ENCODE data around the gene SH3PXD2A.
"Not testable (repeated sequence)": the region's sequence is repeated elsewhere in the genome, so short reads cannot be mapped to it uniquely, and the experiment has no call there.

The SH3PXD2A gene

GRCh38 chr10:103736044-103736443 lies 119.3 kb downstream of the SH3PXD2A start:
- no peak overlapping the region for H3K4me3 ChIP-seq (ENCODE audit: low read length)
- TF ChIP-seq CTCF (conservative IDR thresholded peaks at IDR 0.05; ENCODE audit: low read depth, low read length), result no peak
- no peak for DNase-seq (ENCODE audit: low read depth)

- H3K4me3 ChIP-seq (ENCODE audit: low read length), result no peak overlapping the region
- no peak for DNase-seq (ENCODE audit: low read depth)
Observed at GRCh38 chr10:103734731-103735130, 120.6 kb downstream of the SH3PXD2A start.

GRCh38 chr10:103733045-103733419 lies 122.3 kb downstream of the SH3PXD2A start:
- TF ChIP-seq CTCF (conservative IDR thresholded peaks at IDR 0.05; ENCODE audit: low read depth, low read length), result no peak
- DNase-seq (ENCODE audit: low read depth), result no peak
- no peak overlapping the region for H3K4me3 ChIP-seq (ENCODE audit: low read length)

More at GRCh38 chr10:103734731-103735130, 120.6 kb downstream of the SH3PXD2A start:
- TF ChIP-seq CTCF (conservative IDR thresholded peaks at IDR 0.05; ENCODE audit: low read depth, low read length), result no peak

- no peak for DNase-seq (ENCODE audit: low read depth)
- no peak for TF ChIP-seq CTCF (conservative IDR thresholded peaks at IDR 0.05; ENCODE audit: low read depth, low read length)
- no peak overlapping the region for H3K4me3 ChIP-seq (ENCODE audit: low read length)
Observed at GRCh38 chr10:103732339-103733044, 122.9 kb downstream of the SH3PXD2A start.

GRCh38 chr10:103731609-103732270 lies 123.6 kb downstream of the SH3PXD2A start:
- no peak for TF ChIP-seq CTCF (conservative IDR thresholded peaks at IDR 0.05; ENCODE audit: low read depth, low read length)
- no peak overlapping the region for H3K4me3 ChIP-seq (ENCODE audit: low read length)
- DNase-seq (ENCODE audit: low read depth), result no peak

- not testable (repeated sequence) for DNase-seq (ENCODE audit: low read depth)
Observed at GRCh38 chr10:103731026-103731425, 124.3 kb downstream of the SH3PXD2A start.

GRCh38 chr10:103729851-103730250 lies 125.5 kb downstream of the SH3PXD2A start:
- TF ChIP-seq CTCF (conservative IDR thresholded peaks at IDR 0.05; ENCODE audit: low read depth, low read length), result no peak

More at GRCh38 chr10:103731026-103731425, 124.3 kb downstream of the SH3PXD2A start:
- not testable (repeated sequence) for H3K4me3 ChIP-seq (ENCODE audit: low read length)

More at GRCh38 chr10:103729851-103730250, 125.5 kb downstream of the SH3PXD2A start:
- DNase-seq (ENCODE audit: low read depth), result no peak
- H3K4me3 ChIP-seq (ENCODE audit: low read length), result no peak overlapping the region

All from retinal pigment epithelial cell (primary cell).